ENCODE measurements around the gene NEAT1.

Gene NEAT1

GRCh38 chr11:65390099-65390941 is 32.3 kb upstream of the NEAT1 start:
- H3K36me3 ChIP-seq (ENCODE audit: control insufficient read depth in 2 of 2, insufficient read depth in 2 of 2, low read length in 2 of 2): peaks cover 20 to 29% of the 10 kb centered on the region in 2 donors
- no peaks in the 10 kb centered on the region for H3K27me3 ChIP-seq (ENCODE audit: control insufficient read depth in 2 of 2, insufficient read depth in 2 of 2, low read length in 2 of 2)
- no peak overlapping the region for H3K9ac ChIP-seq (ENCODE audit: low read depth in 1 of 2, low read length in 2 of 2)
- no peaks in the 10 kb centered on the region for H3K9me3 ChIP-seq (ENCODE audit: control insufficient read depth in 2 of 2, low read length in 2 of 2)
- H3K27ac ChIP-seq (ENCODE audit: low read depth in 2 of 2, low read length in 2 of 2): peak overlapping the region in 1 of 2 donors; percentile 45
- no peak overlapping the region for H3K4me3 ChIP-seq (ENCODE audit: low read length in 2 of 2)
- H3K4me1 ChIP-seq (ENCODE audit: control insufficient read depth in 2 of 2, insufficient read depth in 2 of 2, low read length in 2 of 2): peaks cover 19 to 35% of the 10 kb centered on the region in 2 donors

- peaks cover 16 to 32% of the 10 kb centered on the region in 2 donors for H3K4me1 ChIP-seq (ENCODE audit: control insufficient read depth in 2 of 2, insufficient read depth in 2 of 2, low read length in 2 of 2)
- no peaks in the 10 kb centered on the region for H3K9me3 ChIP-seq (ENCODE audit: control insufficient read depth in 2 of 2, low read length in 2 of 2)
- H3K27me3 ChIP-seq (ENCODE audit: control insufficient read depth in 2 of 2, insufficient read depth in 2 of 2, low read length in 2 of 2): no peaks in the 10 kb centered on the region
- peaks cover 25 to 33% of the 10 kb centered on the region in 2 donors for H3K36me3 ChIP-seq (ENCODE audit: control insufficient read depth in 2 of 2, insufficient read depth in 2 of 2, low read length in 2 of 2)
- H3K27ac ChIP-seq (ENCODE audit: low read depth in 2 of 2, low read length in 2 of 2): peak overlapping the region in 1 of 2 donors; percentile 38
- no peak overlapping the region for H3K4me3 ChIP-seq (ENCODE audit: low read length in 2 of 2)
- H3K9ac ChIP-seq (ENCODE audit: low read depth in 1 of 2, low read length in 2 of 2): no peak overlapping the region
These were observed 31.6 kb upstream of the NEAT1 start for GRCh38 chr11:65390996-65391395.

- H3K27me3 ChIP-seq (ENCODE audit: control insufficient read depth in 2 of 2, insufficient read depth in 2 of 2, low read length in 2 of 2): no peaks in the 10 kb centered on the region
- H3K27ac ChIP-seq (ENCODE audit: low read depth in 2 of 2, low read length in 2 of 2): no peak overlapping the region
- peaks cover 30 to 43% of the 10 kb centered on the region in 2 donors for H3K36me3 ChIP-seq (ENCODE audit: control insufficient read depth in 2 of 2, insufficient read depth in 2 of 2, low read length in 2 of 2)
- H3K9me3 ChIP-seq (ENCODE audit: control insufficient read depth in 2 of 2, low read length in 2 of 2): no peaks in the 10 kb centered on the region
- H3K9ac ChIP-seq (ENCODE audit: low read depth in 1 of 2, low read length in 2 of 2): no peak overlapping the region
- no peak overlapping the region for H3K4me3 ChIP-seq (ENCODE audit: low read length in 2 of 2)
- peaks cover 8 to 23% of the 10 kb centered on the region in 2 donors for H3K4me1 ChIP-seq (ENCODE audit: control insufficient read depth in 2 of 2, insufficient read depth in 2 of 2, low read length in 2 of 2)
These were observed 30.3 kb upstream of the NEAT1 start for GRCh38 chr11:65392186-65392829.

- H3K9ac ChIP-seq (ENCODE audit: low read depth in 1 of 2, low read length in 2 of 2): no peak overlapping the region
- H3K36me3 ChIP-seq (ENCODE audit: control insufficient read depth in 2 of 2, insufficient read depth in 2 of 2, low read length in 2 of 2): peaks cover 33 to 46% of the 10 kb centered on the region in 2 donors
- peaks cover 7 to 21% of the 10 kb centered on the region in 2 donors for H3K4me1 ChIP-seq (ENCODE audit: control insufficient read depth in 2 of 2, insufficient read depth in 2 of 2, low read length in 2 of 2)
- H3K4me3 ChIP-seq (ENCODE audit: low read length in 2 of 2): no peak overlapping the region
- H3K9me3 ChIP-seq (ENCODE audit: control insufficient read depth in 2 of 2, low read length in 2 of 2): no peaks in the 10 kb centered on the region
- no peak overlapping the region for H3K27ac ChIP-seq (ENCODE audit: low read depth in 2 of 2, low read length in 2 of 2)
- H3K27me3 ChIP-seq (ENCODE audit: control insufficient read depth in 2 of 2, insufficient read depth in 2 of 2, low read length in 2 of 2): no peaks in the 10 kb centered on the region
These were observed 29.7 kb upstream of the NEAT1 start for GRCh38 chr11:65392899-65393298.

- Histone ChIP-seq H3K9me3 (ENCODE audit: control insufficient read depth in 2 of 2, low read length in 2 of 2) (no peaks in the 10 kb centered on the region), H3K27me3 (ENCODE audit: control insufficient read depth in 2 of 2, insufficient read depth in 2 of 2, low read length in 2 of 2) (no peaks in the 10 kb centered on the region), H3K9ac (ENCODE audit: low read depth in 1 of 2, low read length in 2 of 2) (no peak overlapping the region), H3K4me3 (ENCODE audit: low read length in 2 of 2) (no peak overlapping the region), H3K4me1 (ENCODE audit: control insufficient read depth in 2 of 2, insufficient read depth in 2 of 2, low read length in 2 of 2) (peaks cover 7 to 14% of the 10 kb centered on the region in 2 donors), H3K27ac (ENCODE audit: low read depth in 2 of 2, low read length in 2 of 2) (no peak overlapping the region), H3K36me3 (ENCODE audit: control insufficient read depth in 2 of 2, insufficient read depth in 2 of 2, low read length in 2 of 2) (peaks cover 39 to 52% of the 10 kb centered on the region in 2 donors)
These were observed 29.0 kb upstream of the NEAT1 start for GRCh38 chr11:65393513-65394079.

GRCh38 chr11:65394125-65394536 is 28.5 kb upstream of the NEAT1 start:
- H3K27ac ChIP-seq (ENCODE audit: low read depth in 2 of 2, low read length in 2 of 2): no peak overlapping the region
- no peak overlapping the region for H3K4me3 ChIP-seq (ENCODE audit: low read length in 2 of 2)
- H3K9me3 ChIP-seq (ENCODE audit: control insufficient read depth in 2 of 2, low read length in 2 of 2): no peaks in the 10 kb centered on the region
- no peaks in the 10 kb centered on the region for H3K27me3 ChIP-seq (ENCODE audit: control insufficient read depth in 2 of 2, insufficient read depth in 2 of 2, low read length in 2 of 2)
- H3K36me3 ChIP-seq (ENCODE audit: control insufficient read depth in 2 of 2, insufficient read depth in 2 of 2, low read length in 2 of 2): peaks cover 42 to 47% of the 10 kb centered on the region in 2 donors
- H3K9ac ChIP-seq (ENCODE audit: low read depth in 1 of 2, low read length in 2 of 2): no peak overlapping the region
- peaks cover 7 to 9% of the 10 kb centered on the region in 2 donors for H3K4me1 ChIP-seq (ENCODE audit: control insufficient read depth in 2 of 2, insufficient read depth in 2 of 2, low read length in 2 of 2)

GRCh38 chr11:65395961-65396530 is 26.6 kb upstream of the NEAT1 start:
- H3K9ac ChIP-seq (ENCODE audit: low read depth in 1 of 2, low read length in 2 of 2): no peak overlapping the region
- H3K27me3 ChIP-seq (ENCODE audit: control insufficient read depth in 2 of 2, insufficient read depth in 2 of 2, low read length in 2 of 2): no peaks in the 10 kb centered on the region
- no peak overlapping the region for H3K4me3 ChIP-seq (ENCODE audit: low read length in 2 of 2)
- H3K4me1 ChIP-seq (ENCODE audit: control insufficient read depth in 2 of 2, insufficient read depth in 2 of 2, low read length in 2 of 2): peaks cover 4 to 10% of the 10 kb centered on the region in 2 donors
- H3K9me3 ChIP-seq (ENCODE audit: control insufficient read depth in 2 of 2, low read length in 2 of 2): no peaks in the 10 kb centered on the region
- H3K27ac ChIP-seq (ENCODE audit: low read depth in 2 of 2, low read length in 2 of 2): no peak overlapping the region
- H3K36me3 ChIP-seq (ENCODE audit: control insufficient read depth in 2 of 2, insufficient read depth in 2 of 2, low read length in 2 of 2): peaks cover 52 to 62% of the 10 kb centered on the region in 2 donors

GRCh38 chr11:65396769-65397745 is 25.5 kb upstream of the NEAT1 start:
- Histone ChIP-seq H3K27me3 (ENCODE audit: control insufficient read depth in 2 of 2, insufficient read depth in 2 of 2, low read length in 2 of 2) (no peaks in the 10 kb centered on the region), H3K9ac (ENCODE audit: low read depth in 1 of 2, low read length in 2 of 2) (no peak overlapping the region), H3K4me1 (ENCODE audit: control insufficient read depth in 2 of 2, insufficient read depth in 2 of 2, low read length in 2 of 2) (peaks cover 4 to 16% of the 10 kb centered on the region in 2 donors), H3K27ac (ENCODE audit: low read depth in 2 of 2, low read length in 2 of 2) (no peak overlapping the region), H3K4me3 (ENCODE audit: low read length in 2 of 2) (no peak overlapping the region), H3K9me3 (ENCODE audit: control insufficient read depth in 2 of 2, low read length in 2 of 2) (no peaks in the 10 kb centered on the region), H3K36me3 (ENCODE audit: control insufficient read depth in 2 of 2, insufficient read depth in 2 of 2, low read length in 2 of 2) (peaks cover 52 to 59% of the 10 kb centered on the region in 2 donors)

GRCh38 chr11:65398362-65398910 is 24.2 kb upstream of the NEAT1 start:
- Histone ChIP-seq H3K4me3 (ENCODE audit: low read length in 2 of 2) (no peak overlapping the region), H3K9ac (ENCODE audit: low read depth in 1 of 2, low read length in 2 of 2) (no peak overlapping the region), H3K9me3 (ENCODE audit: control insufficient read depth in 2 of 2, low read length in 2 of 2) (no peaks in the 10 kb centered on the region), H3K27ac (ENCODE audit: low read depth in 2 of 2, low read length in 2 of 2) (no peak overlapping the region), H3K4me1 (ENCODE audit: control insufficient read depth in 2 of 2, insufficient read depth in 2 of 2, low read length in 2 of 2) (peaks cover 4 to 17% of the 10 kb centered on the region in 2 donors), H3K36me3 (ENCODE audit: control insufficient read depth in 2 of 2, insufficient read depth in 2 of 2, low read length in 2 of 2) (peaks cover 45 to 52% of the 10 kb centered on the region in 2 donors), H3K27me3 (ENCODE audit: control insufficient read depth in 2 of 2, insufficient read depth in 2 of 2, low read length in 2 of 2) (no peaks in the 10 kb centered on the region)

Measured in mucosa of rectum (tissue), 2 donors.